HepG2 (cell line): ENCODE results near the gene ZBTB7B. TPM values are rescaled to one million over a fixed set of nuclear protein-coding genes. Genes with fewer than 3 reads are reported as not detected.

ENCODE experiments used
- ATAC-seq: fragments of 200-7000 bp; cut with Tn5 transposase; 3 replicates; pipeline ENCODE4 v1.9.1; 2020; ENCODE audit warnings: mild to moderate bottlenecking, moderate library complexity
- BruUV-seq: library from RNA; stranded (reverse); fragments of 400-500 nt; replicated peaks from 2 replicates; lab custom pipeline; 2021; lab: Mats Ljungman, UMichigan
- CTCF ChIA-PET: fragments of 300-600 bp; formaldehyde crosslinking; extraction: SDS; loops from one replicate; lab custom pipeline; 2021; ENCODE audit warnings: low total read pairs, inconsistent platforms, low intra/inter-chr PET ratio; lab: Yijun Ruan, JAX
- POLR2A ChIA-PET: fragments of 350-600 bp; sonication (Branson Sonifier 250); formaldehyde crosslinking; loops from one replicate; lab custom pipeline; 2020; ENCODE audit warnings: antibody characterized with exemption, inconsistent platforms; lab: Yijun Ruan, JAX
- DNase-seq: peaks from one replicate; pipeline ENCODE4 v3.0.0-alpha.2; 2015; ENCODE audit warnings: low spot score
- FAIRE-seq: peaks from 3 replicates; lab custom pipeline; 2011; peaks lifted over from hg19 to GRCh38; lab: Jason Lieb, UNC
- H2AFZ ChIP-seq: one replicate; pipeline ENCODE4 v1.6.1; 2011; ENCODE audit warnings: low read length, inconsistent platforms
- H3K27ac ChIP-seq: fragments of 300-600 bp; 3 replicates; pipeline ENCODE4 v1.8.0; 2011; ENCODE audit warnings: mixed run types, mild to moderate bottlenecking, mixed read lengths, low read length, inconsistent platforms; ENCODE audit not compliant: insufficient read depth; ENCODE audit errors: extremely low read length
- H3K27me3 ChIP-seq, 2 experiments: fragments of 200-600 bp in 1 of 2; 2 replicates in 1 of 2; 3 replicates in 1 of 2; pipeline versions ENCODE4 v1.6.0 to v1.8.0; 2011; ENCODE audit warnings: low read length in 2 of 2, mild to moderate bottlenecking in 2 of 2, moderate library complexity in 2 of 2, inconsistent platforms in 1 of 2; ENCODE audit not compliant: insufficient read depth in 2 of 2, control insufficient read depth in 1 of 2
- H3K36me3 ChIP-seq, 2 experiments: fragments of 200-600 bp in 1 of 2; replicated peaks in 1 of 2; 2 replicates in 1 of 2; 3 replicates in 1 of 2; pipeline versions ENCODE4 v1.5.1 to v1.8.0; 2011; ENCODE audit warnings: low read length in 2 of 2, inconsistent platforms in 1 of 2; ENCODE audit not compliant: insufficient read depth in 2 of 2, control insufficient read depth in 1 of 2
- H3K4me1 ChIP-seq: 2 replicates; pipeline ENCODE4 v1.5.1; 2012; ENCODE audit warnings: low read length, inconsistent platforms; ENCODE audit not compliant: insufficient read depth
- H3K4me2 ChIP-seq: 2 replicates; pipeline ENCODE4 v1.6.0; 2011; ENCODE audit warnings: low read depth, low read length, inconsistent platforms
- H3K4me3 ChIP-seq, 3 experiments: fragments of 200-600 bp in 1 of 3; sonication (generic), shearing (Covaris generic) in 1 of 3; replicated peaks in 1 of 3; 2 replicates each; pipeline ENCODE4 v1.5.1; 2011 to 2016; ENCODE audit warnings: low read length in 3 of 3, inconsistent platforms in 2 of 3, low read depth in 2 of 3, mild to moderate bottlenecking in 2 of 3, control low read depth in 1 of 3, mixed read lengths in 1 of 3; ENCODE audit not compliant: insufficient read depth in 1 of 3
- H3K79me2 ChIP-seq: one replicate; pipeline ENCODE4 v1.6.1; 2011; ENCODE audit warnings: low read length, inconsistent platforms; ENCODE audit not compliant: insufficient read depth
- H3K9ac ChIP-seq: 2 replicates; pipeline ENCODE4 v1.6.0; 2011; ENCODE audit warnings: mild to moderate bottlenecking, low read depth, low read length, inconsistent platforms; ENCODE audit not compliant: insufficient read depth
- H3K9me3 ChIP-seq: 2 replicates; pipeline ENCODE4 v1.5.1; 2012; ENCODE audit warnings: mild to moderate bottlenecking, low read length
- H4K20me1 ChIP-seq: 2 replicates; pipeline ENCODE4 v1.6.0; 2011; ENCODE audit warnings: inconsistent platforms, mild to moderate bottlenecking, low read length, moderate library complexity; ENCODE audit not compliant: insufficient read depth
- AKAP8 ChIP-seq: sonication (generic); formaldehyde crosslinking; IDR thresholded peaks from 2 replicates; pipeline ENCODE4 v1.5.1; 2020; ENCODE audit warnings: mild to moderate bottlenecking, missing genetic modification reagents
- KAT2B ChIP-seq: fragments of 150-350 bp; IDR thresholded peaks from 2 replicates; pipeline ENCODE4 v1.6.1; 2014; ENCODE audit warnings: low read depth, low read length, borderline replicate concordance
- PRMT3 ChIP-seq: sonication (generic); formaldehyde crosslinking; IDR thresholded peaks from 2 replicates; pipeline ENCODE4 v1.8.1; 2022; ENCODE audit warnings: low read depth, mild to moderate bottlenecking, moderate library complexity, missing genetic modification reagents, borderline replicate concordance
- RBM39 ChIP-seq: fragments of 200-400 bp; formaldehyde crosslinking; IDR thresholded peaks from one replicate; pipeline ENCODE4 v1.6.1; 2018; ENCODE audit warnings: antibody characterized with exemption, mild to moderate bottlenecking, low read depth, low read length; ENCODE audit not compliant: poor library complexity, severe bottlenecking
- USF2 ChIP-seq, 2 experiments: sonication (generic) in 1 of 2; formaldehyde crosslinking in 1 of 2; IDR thresholded peaks; 2 replicates each; pipeline versions ENCODE4 v1.5.1 to v1.6.1; 2011 to 2020; ENCODE audit warnings: borderline replicate concordance in 1 of 2, low read depth in 1 of 2, low read length in 1 of 2, mild to moderate bottlenecking in 1 of 2, missing genetic modification reagents in 1 of 2, moderate library complexity in 1 of 2
- ZNF841 ChIP-seq: sonication (generic); formaldehyde crosslinking; IDR thresholded peaks from 2 replicates; pipeline ENCODE4 v1.8.1; 2023; ENCODE audit warnings: missing genetic modification reagents, borderline replicate concordance
- WGBS: methylation state at CpG from one replicate; pipeline ENCODE4 v1.1.6; 2017; ENCODE audit warnings: low lambda C conversion rate; 5-methylcytosine and 5-hydroxymethylcytosine counted together
- in situ Hi-C: cut with HindIII; loops from 2 replicates; pipeline ENCODE4 v1.10.0; 2017; ENCODE audit warnings: low pct_unique_long_range_greater_than_20kb; ENCODE audit not compliant: extremely low pct_ligation_motif_present
- intact Hi-C: fragments of 100-400 bp; cut with micrococcal nuclease; formaldehyde crosslinking; loops from one replicate; pipeline ENCODE4 v1.10.0; 2022; ENCODE audit not compliant: unreplicated experiment
- polyA plus RNA-seq, 8 experiments: library from polyadenylated mRNA; depleted of rRNA in 3 of 8; stranded (reverse) in 7 of 8; unstranded in 1 of 8; fragments of >200 nt; fragmentation: Illumina TruSeq in 4 of 8; extraction: Trizol in 4 of 8; gene quantifications; 2 replicates each; pipeline versions ENCODE4 v1.2.1 to v1.2.3, GENCODE V29; 2011 to 2016; ENCODE audit warnings: low read depth in 4 of 8, missing spikeins in 1 of 8, mixed read lengths in 1 of 8; ENCODE audit not compliant: insufficient read depth in 1 of 8
- total RNA-seq, 5 experiments: library from RNA; depleted of rRNA; stranded (reverse); fragments of >200 nt; fragmentation: Illumina TruSeq; extraction: Trizol; gene quantifications; 2 replicates each; pipeline ENCODE4 v1.2.3, GENCODE V29; 2016; ENCODE audit warnings: low read depth in 1 of 5

ZBTB7B gene
- total and polyA plus RNA-seq, 2 of the 13 experiments (the other 11 are each of a cell fraction or from before 2014, with no cell fraction given) = 15.5 to 17.5 TPM

DNA sequence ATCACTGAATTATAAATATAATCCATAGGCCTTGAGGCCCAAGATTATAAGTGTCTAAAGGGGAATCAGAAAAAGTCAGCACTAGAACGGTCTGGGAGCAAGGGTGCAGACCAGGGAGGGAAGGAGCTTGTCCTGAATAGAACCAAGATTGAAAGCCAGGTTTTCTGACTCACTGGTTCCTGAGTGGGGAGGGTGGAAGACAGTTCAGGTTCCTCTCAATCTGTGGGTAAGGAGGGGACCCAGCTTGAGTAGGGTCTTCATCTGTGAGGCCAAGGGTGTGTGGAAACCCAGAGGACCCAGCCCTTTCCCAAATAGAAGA is 8.4 kb upstream of the ZBTB7B start:
- TF ChIP-seq RBM39 (no peak), KAT2B (no peak), AKAP8 (CRISPR knock-in tag) (peak; percentile 63; the same call in 1 of the 2 replicates), ZNF841 (CRISPR knock-in tag) (no peak), USF2 (IDR thresholded peaks at IDR 0.05; ENCODE audit: low read depth, low read length) (no peak), USF2 (CRISPR knock-in tag; IDR thresholded peaks at IDR 0.05; ENCODE audit: borderline replicate concordance) (no peak)
- POLR2A ChIA-PET = interaction anchor here (0.9 to 4.2 kb wide), 6 partner anchors 10 to 91 kb away, joined by 3 to 34 read pairs (median 6); partner anchors contain the start of genes FLAD1, PBXIP1, PYGO2 and SHC1
- no peak overlapping the region for H3K4me3 ChIP-seq
- in situ Hi-C loops = no loop called here
- peaks cover 14% of the 10 kb centered on the region for H3K4me1 ChIP-seq
- CTCF ChIA-PET = no interaction called here
- H3K27ac ChIP-seq = no peak overlapping the region
- BruUV-seq = no TSS peak
- 73% methylated on average over 1 of the region's 1 CpG for WGBS
- H3K79me2 ChIP-seq = no peaks in the 10 kb centered on the region
- no peaks in the 10 kb centered on the region for H3K27me3 ChIP-seq
- H3K9me3 ChIP-seq = no peaks in the 10 kb centered on the region
- FAIRE-seq = no peak
- intact Hi-C loops = no loop called here
- no peak for ATAC-seq
- H3K9ac ChIP-seq = no peak overlapping the region
- no peak overlapping the region for H2AFZ ChIP-seq
- no peak overlapping the region for H3K4me2 ChIP-seq
- peaks cover 2 to 5% of the 10 kb centered on the region in 2 experiments; a peak in 2 of 5 replicates for H3K36me3 ChIP-seq
- no peaks in the 10 kb centered on the region for H4K20me1 ChIP-seq
- no peak for DNase-seq

GRCh38 chr1:154994591-154994990 is 8.0 kb upstream of the ZBTB7B start:
- TF ChIP-seq AKAP8 (CRISPR knock-in tag) = peak; percentile 51; the same call in 1 of the 2 replicates
- TF ChIP-seq PRMT3 (CRISPR knock-in tag) = no peak
- Histone ChIP-seq H3K27me3 (no peaks in the 10 kb centered on the region), H3K4me1 (peaks cover 14% of the 10 kb centered on the region), H4K20me1 (no peaks in the 10 kb centered on the region), H3K27ac (no peak overlapping the region), H3K79me2 (no peaks in the 10 kb centered on the region), H3K9ac (no peak overlapping the region), H2AFZ (no peak overlapping the region), H3K4me2 (no peak overlapping the region), H3K36me3 (peaks cover 2% of the 10 kb centered on the region in 2 experiments; a peak in 1 of 5 replicates), H3K9me3 (no peaks in the 10 kb centered on the region), H3K4me3 (no peak overlapping the region)
- ChIA-PET CTCF (no interaction called here), POLR2A (interaction anchor here (0.9 to 4.2 kb wide), 6 partner anchors 11 to 90 kb away, joined by 3 to 34 read pairs (median 6); partner anchors contain the start of genes FLAD1, PBXIP1, PYGO2 and SHC1)
- WGBS = 80% methylated on average over 3 of the region's 3 CpGs
- intact Hi-C loops (no loop called here), in situ Hi-C loops (no loop called here)
- DNase-seq (no peak), ATAC-seq (no peak), FAIRE-seq (no peak)
- BruUV-seq = no TSS peak
